GM19395 (cell line): ENCODE data around the gene TBCC.

Experiments
- ATAC-seq: cut with Tn5 transposase; IDR thresholded peaks from one replicate; pipeline ENCODE4 v1.9.1; 2021; ENCODE audit warnings: mild to moderate bottlenecking, moderate library complexity; ENCODE audit not compliant: unreplicated experiment

Gene TBCC

DNA sequence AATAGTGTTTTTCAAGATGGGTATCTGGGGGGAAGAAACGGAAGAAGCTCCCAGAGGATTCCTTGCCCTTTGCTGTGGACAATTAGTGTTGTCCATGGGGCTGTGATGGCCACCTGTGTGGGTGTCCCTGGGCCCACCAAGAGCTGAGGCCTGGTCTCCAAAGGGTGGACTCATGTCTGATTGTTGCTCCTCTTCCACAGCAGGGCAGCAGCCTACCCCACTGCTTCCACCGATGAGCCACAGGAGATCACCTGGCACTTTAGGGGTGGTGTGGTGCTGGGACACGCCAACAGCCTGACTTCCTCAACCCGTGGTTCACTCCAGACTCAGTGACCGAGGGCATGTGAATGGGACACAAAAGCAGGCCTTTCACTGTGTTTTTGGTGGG is 48.6 kb downstream of the TBCC start:
- no peak for ATAC-seq

DNA sequence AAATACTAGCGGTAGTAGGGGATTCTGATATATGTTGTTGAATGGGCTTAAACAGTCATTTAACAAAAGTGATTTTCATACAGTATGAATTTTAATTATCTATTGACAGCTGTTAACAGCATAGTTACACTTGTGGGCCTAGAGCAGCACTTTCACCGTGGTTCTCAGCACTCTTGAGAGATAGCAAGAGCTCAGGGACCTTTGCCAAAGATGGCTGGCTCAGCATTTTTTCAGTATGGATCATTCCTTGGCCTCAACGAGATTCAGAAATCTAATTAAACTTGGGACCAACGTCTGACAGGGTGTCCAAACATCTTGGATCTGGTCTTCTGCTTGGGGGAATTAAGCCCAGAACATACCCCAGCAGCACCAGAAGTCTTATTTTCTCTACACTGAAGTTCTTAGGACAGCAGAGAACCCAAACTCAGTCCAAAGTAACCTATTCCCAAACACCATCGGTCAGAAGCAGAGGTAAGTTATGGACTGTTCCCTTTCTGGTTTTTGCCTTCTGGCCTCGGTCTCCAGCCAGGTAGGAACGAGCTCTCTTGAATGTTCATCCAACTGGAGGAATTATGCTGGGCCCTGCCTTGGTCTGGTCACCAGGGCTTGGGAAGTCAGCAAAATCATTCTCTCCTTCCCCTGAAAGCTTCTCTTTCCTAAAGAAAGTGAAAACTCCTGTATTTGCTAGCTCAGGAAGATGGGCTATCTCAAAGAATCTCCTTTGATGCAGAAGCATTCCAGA is 49.2 kb downstream of the TBCC start:
- ATAC-seq, result no peak

DNA sequence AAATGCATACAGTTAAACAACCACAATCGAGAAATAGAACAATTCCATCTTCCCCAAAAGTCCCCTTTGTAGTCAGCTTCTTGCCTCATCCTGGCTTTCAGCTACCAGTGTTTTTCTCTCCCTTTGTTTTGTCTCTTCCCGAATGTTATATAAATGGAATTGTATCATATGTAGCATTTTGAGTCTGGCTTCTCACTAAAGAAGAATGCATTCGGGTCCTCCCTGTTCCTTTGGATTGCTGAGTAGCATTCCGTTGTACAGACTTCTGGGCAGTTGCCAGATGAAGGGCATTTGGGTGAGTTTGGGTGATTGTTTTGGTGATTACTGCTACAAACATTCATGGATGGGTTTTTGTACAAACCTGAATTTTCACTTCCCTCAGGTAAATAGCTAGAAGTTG is 51.3 kb downstream of the TBCC start:
- ATAC-seq, result no peak
